Measurements from ENCODE around the gene LRCH1.
A peak's percentile ranks its signal among the peaks of the same experiment; 100 is the strongest.

Gene LRCH1

DNA sequence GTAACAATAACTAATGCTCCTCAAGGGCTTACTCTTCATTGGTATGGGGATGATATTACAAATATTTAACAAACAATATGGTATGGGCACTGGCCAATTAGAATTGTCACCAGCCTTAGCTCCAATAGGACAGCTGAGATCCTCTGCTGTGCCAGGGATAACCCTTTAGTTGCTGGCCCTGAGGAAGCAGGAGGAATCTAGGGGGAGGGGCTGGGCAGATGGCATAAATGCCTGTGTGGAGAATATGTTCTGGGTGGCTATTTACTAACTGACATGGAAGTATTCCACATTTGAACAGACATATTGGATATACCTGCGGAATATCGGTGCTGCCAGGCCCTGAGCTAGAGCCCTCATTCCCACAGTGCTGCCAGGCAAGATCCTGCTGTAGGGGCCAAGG, 16.6 kb upstream of the LRCH1 start:
- DNase-seq, result peak in 1 of 2 experiments; percentile 4

DNA sequence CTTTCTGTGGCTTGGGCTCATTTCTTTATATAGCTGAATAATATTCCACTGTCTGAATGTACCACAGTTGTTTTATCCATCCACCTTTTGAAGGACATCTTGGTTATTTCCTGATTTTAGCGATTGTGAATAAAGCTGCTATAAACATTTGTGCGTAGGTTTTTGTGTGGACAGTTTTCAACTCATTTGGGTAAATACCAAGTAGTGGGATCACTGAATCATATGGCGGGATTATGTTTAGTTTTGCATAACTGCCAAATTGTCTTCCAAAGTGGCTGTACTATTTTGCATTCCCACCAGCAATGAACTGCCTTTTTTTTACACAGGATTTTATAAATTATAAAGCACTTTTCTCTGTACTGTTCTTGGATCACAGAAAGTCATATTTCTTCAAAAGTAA, 13.7 kb upstream of the LRCH1 start:
- no peak for DNase-seq

DNA sequence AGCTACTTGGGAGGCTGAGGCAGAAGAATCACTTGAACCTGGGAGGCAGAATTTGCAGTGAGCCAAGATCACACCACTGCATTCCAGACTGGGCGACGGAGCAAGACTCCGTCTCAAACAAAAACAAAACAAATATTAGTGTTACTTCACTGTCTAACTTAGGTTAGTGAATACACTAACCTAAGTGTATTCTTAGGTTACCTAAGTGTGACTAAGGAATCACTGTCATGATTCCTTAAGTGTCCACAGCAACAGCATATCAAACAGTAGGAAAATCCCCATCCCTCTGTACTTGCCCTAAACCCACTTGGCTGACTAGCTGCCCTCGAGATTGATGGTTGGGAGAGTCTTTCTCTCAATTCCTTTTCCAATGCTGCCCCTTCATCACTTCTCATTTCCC, 11.8 kb upstream of the LRCH1 start:
- DNase-seq, result no peak

DNA sequence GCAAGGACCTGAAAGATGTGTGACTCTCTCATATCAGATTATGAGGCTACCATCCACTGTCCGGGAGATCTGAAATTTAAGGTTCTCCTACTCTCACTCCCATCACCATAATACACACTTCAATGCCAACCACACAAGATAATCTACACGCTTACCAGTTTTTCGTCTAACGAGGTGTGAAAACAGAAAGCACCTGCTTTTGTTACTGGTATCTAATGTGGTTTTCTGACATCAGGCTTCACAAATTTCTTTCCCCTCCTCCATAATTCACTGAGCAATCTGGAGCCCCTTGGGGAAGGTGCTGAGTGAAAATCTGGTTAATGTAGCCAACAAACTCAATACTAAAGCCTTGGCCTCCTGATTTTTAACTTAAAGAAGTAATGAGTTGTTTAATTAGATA, 10.1 kb upstream of the LRCH1 start:
- no peak for DNase-seq

DNA sequence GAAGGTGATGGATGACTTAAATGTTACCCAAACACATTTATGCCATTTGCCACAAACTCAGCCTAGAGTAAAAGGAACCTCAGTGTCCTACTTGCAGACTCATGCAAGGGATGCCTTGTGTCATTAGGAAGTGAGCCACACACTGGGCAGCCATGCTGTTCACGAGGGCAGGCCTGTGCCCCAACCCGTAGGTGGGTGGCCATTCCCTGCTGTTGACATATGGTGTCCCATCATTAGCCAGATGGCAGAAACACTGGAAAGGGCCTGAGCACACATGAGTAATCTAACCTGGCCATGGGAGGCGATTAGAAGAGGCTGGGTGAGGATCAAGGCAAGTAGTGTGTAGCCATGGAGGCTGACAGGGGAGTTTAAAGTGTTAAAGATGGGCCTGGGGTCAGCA, 9.7 kb upstream of the LRCH1 start:
- peak in 1 of 2 experiments; percentile 62 for DNase-seq

DNA sequence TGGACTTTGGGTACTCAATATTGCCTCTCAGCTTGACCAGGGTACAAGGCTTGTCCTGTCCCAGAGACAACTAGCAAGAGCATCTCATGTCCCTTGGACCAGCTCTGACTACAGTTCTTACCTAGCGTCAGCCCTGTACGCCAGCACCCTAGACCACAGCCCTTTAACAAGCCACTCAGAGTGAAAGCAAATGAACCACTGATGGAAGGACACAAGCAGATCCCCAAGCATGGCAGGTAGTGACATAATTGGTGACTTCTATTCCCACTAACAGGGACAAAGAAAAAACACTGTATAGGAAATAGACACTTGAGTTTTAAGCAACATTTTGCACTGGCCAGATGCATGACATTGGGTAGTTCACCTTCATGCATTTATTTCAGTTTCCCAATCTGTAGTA, 8.8 kb upstream of the LRCH1 start:
- no peak for DNase-seq

DNA sequence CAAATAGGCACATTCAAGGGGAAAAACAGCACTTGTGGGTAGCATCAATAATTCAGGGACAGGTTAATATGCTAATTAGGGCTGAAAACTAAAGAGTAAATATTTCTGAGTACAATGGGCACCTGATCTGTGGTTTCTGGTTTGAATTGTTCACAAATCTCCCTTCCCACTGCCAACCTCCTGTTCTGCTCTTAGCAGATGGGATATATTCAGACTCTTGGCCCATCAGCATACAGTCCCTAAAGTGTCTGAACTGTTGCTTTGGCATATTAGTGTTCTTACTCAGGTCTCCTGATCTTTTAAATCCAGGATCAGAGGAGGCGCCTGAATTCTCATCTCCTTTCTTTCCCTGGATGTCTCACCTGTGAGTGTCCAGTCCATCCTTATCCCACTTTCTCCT, 8.2 kb upstream of the LRCH1 start:
- no peak for DNase-seq

DNA sequence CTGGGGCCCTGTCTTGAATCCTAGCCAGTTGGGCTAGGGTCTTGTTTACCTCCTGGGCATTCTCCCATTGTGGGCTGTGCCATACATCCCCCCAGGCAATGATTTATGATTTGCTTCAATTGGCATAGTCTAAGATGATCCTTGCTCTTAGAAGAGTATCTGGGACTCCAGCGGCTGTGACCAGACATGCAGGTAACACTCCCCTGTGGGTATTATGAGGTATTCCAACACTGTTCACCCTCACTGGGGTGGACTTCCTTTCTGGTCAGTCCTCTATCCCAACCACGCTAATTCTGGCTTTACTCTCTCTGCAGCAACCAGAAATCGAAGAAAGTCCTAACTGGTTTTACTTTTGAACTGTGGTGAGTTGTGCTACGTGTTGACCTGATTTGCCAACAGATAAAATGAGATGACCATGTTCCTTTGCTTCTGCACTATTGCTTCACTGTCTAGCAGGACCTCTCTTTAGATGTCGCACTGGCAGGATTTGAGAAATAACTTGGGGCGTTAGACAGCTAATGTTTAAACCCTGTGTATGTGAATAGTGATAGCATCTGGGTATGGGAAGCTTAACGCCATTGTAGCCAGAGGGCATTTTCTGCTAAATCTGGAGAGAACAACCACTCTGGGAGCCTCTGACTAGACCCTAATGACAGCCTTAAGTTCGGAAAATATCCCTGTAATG, 6.7 kb upstream of the LRCH1 start:
- DNase-seq, result no peak

DNA sequence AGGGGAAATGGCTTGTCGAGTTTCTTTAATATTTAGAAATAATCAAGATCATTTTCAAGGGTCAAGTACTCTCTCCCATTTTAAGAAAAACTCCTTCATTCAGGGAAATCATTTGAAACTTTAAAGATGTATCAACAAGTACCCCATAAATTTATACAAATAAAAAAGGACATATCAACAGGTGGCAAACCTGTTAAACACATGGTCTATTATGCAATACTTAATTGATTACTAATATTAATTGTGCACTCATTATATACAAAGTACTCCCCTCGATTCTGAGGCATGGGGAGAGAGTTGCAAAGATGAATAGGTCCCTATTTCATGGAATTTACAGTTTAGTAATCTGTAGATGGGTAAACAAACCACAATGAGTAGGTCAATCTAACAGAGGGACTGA, 2.1 kb upstream of the LRCH1 start:
- no peak for DNase-seq

DNA sequence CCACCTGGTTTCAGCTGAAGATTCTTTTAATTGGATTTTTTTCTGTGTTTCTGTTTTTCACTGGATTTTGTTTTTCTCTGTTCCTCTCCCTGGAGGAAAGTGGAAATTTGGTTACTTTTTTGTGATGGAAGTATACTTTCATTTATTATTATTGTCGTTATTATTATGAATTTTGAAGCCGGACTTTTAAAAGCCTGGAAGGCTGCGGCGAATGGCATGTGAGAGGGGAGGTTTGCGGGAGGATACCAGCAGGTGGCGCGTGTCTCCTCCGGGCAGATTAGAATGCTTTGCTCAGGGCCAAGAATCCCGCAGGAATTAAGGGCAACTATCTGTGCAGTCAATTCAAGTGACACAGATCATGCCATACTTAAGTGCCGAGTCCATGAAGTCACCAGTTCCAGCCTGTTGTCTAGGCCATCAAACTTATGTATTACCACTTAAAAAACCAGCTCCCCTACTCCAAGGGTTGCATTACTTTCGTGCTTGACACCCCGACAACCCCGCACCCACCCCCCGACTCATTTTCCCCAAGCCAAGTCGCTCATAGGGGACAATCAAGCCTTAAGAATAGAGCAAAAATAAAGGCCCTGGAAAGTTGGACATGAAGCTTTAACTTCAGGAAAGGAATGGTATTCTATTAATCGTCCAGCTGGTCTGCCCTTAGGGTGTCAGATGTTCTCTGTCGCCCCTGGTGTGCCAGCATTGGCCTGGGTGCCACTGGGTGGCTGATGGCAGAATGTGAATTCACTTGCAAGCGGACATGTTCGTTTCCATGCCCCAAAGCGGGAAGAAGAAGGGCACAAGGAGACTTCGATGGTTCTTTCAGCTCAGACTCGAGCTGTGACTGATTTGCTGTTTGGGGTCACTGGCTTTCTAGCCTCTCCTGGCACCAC, 1.3 kb upstream of the LRCH1 start:
- peak; percentile 44 to 81 for DNase-seq

DNA sequence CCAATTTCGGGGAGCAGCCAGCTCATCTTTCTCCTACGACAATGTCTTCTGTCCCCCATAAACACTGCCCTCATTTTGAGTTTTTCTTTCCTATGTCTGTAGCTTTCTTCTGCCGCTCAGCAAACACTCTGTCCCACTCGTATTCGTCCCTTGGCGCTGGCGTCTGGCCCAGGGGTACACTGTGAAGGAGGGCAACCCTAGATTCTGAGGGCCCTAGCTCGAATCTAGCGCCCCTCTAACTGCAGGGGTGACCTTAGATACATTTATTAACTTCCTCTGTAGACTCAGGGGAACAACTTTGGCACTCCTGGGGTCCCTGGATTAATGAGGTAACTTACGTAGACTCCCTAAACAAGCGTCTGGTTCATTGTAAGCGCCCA, 677 bp upstream of the LRCH1 start:
- peak in 1 of 2 experiments; percentile 30 for DNase-seq

DNA sequence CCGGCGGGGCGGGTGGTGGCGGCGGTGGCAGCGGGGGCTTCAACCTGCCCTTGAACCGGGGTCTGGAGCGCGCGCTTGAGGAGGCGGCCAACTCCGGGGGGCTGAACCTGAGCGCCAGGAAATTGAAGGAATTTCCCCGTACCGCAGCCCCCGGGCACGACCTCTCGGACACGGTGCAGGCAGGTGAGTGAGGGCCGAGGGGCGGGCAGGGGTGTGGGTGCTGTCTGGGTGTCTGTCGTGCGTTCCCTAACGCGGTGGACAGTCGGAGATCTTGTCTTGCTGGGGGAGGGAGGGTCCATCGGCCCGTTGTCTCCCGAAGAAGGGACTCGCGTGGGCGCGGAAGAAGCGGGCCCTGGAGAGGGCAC, 533 bp downstream of the LRCH1 start:
- no peak for DNase-seq

DNA sequence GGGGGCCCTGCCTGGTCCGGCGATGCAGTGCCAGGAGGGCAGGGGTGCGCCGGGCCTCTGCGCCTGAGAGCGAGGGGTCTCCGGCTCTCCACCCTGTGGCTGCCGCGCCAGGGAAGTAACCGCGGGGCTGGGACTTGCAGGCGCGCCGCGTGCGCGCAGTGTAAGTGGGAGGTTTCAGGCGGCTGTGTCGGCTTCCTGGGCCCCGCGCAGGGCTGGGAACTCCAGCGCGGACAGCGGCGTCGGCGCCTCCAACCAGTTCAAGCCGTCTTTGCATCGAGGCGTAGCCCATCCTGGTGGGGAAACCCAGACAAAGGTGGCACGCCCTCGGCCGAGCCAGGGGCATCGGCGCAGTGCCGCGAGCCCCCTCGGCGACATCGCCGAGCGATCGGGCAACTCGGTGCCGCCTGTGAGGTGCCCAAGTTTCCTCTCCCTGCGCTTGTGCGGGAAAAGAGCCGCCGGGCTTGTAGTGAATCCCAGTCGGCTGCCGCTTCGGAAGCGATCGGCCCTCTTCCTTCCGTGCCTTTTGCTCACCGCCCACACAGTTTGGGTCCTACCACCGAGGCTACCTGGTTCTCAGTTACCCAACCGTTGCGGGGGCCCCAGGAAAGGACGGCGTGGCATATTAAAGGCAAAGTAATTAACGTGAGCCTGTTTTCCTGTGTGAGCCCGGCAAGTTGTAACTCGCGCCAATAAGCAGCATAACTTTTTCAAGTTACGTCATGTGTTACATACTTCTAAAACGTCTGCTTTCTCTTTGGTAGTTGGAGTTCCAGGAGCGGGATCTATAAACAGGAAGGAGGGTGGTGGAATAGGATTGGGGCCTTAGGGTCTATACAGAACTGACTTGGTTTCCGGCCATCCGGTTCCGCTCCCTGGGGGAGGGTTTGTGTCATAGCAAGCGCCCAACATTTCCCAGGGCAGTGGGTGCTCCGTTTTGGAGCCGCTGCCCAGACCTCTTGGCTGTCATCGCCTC, 1.2 kb downstream of the LRCH1 start:
- peak in 1 of 2 experiments; percentile 43 for DNase-seq

DNA sequence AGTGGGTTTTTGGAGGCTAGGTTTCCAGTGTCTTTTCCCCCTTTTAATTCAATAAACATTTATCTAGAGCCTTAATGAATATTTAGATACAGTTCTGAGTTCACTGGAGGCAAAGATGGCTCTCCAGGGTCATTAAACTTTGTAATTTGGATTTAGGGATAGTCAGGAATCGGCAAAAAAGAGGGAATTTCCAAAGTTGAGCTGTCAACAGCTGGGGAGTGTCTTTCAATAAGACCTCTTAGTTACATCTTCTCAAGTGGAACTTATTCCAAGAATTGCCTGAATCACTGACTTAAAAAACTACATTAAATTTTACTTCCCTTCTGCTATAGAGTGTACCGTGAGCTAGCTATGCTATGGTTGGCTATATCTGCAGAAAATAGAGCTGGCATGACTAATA, 2.0 kb downstream of the LRCH1 start:
- DNase-seq, result no peak

DNA sequence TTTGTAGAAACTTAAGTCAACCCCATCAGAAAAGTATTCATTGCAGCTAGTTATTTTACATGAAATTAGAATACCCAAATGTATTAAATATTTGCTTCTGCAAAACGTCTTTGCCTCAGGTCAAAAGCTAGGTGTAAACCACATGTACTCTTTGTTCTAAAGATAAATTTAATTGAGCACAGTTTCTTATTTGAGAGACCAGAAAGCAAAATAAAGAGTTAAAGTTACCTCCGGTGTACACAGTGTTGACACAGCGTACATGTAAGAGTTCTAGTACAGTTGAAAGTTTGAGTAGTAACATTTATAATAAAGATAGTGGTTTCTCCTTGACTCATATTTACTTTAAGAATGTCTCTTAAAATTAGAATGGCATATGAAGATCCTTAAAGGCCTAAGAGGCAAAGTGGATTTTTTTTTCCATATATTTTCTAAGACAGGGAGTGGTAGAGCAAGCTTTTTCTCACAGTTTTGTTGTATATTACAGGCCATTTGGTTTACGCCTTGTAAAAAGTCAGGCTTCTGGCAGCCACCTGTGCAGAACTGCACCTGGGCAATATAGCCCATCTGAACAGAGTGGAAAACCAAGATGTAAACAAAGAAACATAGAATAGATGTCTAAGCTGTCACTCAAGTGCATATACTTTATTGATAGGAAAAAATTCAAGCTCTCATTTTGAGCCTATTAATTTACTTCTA, 2.9 kb downstream of the LRCH1 start:
- no peak for DNase-seq

DNA sequence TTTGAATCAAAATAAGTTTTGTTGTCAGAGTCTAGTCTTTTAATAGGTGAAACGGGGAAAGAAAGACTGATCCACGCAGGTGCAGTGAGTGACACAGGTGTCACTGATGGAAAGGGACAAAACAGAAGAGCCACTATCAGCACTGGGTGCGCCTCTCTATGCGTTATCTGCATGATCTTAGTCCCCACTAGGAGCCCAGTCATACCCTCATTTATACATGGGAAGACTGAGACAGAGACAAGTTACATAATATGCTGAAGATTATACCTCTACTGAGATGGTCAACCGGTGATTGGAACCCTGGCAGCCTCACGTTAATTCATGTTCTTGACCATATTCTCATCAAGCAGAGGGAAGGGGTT, 3.4 kb downstream of the LRCH1 start:
- no peak for DNase-seq

DNA sequence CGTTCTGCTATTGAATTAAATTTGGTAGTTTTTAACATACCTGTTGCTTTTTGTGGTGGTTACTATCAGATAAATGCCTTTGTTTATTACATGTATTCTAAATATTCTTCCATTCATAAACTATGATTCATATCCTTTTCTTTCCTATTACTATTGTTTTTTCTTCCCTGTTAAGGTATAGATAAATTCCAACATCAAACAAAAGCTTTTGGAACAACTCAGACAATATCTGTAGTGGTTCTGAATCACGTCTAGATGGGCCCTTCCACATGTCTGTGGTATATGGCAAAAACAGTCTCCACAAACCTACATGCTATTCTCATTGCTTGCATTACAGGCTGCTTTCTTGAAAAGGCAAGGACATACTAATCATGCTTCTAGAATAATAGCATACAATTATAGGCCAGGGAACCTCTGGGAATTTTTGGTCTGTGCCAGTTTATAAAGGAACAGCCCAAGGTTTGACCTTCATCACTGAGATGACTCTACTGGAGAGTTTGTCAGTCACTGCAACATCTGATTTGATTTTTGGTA, 6.4 kb downstream of the LRCH1 start:
- no peak for DNase-seq

DNA sequence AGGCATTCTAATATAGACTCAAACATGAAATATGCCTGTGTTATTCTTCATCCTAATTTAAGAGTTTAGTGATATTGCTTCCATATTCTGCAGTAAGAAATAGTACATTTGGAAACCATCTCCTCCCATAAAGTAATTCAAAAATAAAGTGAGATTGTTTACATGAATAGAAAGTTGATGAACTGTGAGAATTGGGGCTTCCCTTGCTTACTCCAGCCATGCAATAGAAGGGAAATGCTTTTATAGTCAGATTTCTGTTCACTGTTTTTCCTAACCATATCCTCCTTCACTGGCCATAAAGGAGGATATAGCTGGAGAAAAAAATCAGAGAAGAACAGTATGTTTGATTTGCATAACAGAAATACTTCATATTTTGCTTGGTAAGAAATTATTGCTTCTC, 7.8 kb downstream of the LRCH1 start:
- DNase-seq, result no peak

DNA sequence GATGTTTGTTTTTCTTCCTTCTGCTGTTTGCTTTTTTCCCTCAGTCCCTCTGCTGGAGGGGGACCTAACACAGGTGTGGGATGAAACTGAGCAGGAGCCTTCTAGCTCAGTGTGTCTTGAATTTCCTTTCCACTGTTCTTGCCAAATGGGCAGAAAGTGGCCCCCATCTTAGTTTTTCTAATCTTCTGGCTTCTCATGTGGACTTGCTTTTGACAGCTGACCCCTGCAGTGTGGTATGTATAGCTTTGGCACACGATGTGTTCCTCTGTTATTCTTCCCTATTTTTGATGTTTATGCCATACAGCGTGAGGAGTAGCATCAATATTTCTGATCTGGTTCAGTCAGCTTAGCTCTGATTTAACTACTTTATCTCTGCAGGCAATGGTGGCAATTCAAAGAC, 8.3 kb downstream of the LRCH1 start:
- no peak for DNase-seq

DNA sequence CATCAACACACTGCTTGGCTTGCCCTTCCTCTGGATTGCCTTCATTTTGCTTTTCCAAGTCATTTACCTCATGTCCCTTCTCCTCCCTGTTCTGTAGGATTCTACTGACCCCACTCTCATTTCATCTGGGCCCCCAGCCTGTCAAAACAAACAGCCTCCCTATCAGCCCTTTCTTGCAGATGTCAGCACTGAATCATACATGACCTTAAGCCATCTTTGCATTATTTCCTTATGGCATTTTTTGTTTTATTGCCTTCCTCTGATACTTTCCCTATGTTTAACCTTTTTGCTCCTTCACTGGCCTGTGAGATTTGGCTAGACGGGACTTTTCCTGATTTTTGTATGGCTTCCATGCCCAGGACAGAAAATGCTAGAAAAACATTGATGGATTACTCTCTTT, 8.7 kb downstream of the LRCH1 start:
- DNase-seq, result no peak

DNA sequence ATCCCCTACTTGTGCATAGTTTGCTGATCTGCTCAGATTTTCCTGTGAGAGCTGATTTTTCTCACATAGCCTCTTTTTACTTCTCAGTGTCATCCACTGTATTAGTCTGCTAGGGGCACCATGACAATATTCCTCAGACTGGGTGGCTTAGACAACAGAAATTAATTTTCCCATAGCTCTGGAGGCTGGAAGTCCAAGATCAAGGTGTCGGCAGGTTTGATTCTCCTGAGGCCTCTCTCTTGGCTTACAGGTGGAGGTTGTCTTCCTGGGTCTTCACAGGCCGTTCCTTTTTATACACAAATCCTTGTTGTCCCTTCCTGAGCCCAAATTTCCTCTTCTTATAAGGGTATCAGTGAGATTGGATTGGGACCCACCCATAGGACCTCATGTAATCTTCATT, 9.2 kb downstream of the LRCH1 start:
- no peak for DNase-seq

DNA sequence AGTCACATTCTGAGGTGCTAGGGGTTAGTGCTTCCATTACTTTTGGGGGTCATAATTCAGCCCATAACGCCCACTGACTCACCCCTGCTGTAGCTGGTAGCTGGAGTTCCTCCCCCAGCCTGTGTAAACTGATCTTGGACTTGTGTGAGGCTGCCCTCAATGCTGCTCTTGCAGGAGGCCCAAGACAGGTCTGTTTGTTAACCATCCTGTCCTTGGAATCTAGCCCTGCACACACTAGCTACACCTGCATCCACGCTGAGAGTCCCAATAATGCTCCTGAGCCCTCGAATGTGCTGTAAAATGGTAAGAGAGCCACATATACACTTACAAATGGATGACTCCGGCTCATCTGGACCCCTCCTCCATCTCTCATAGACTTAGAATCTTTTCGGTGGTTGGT, 9.6 kb downstream of the LRCH1 start:
- no peak for DNase-seq
